ENCODE measurements around the gene GNG12. TPM values are rescaled to one million over a fixed set of nuclear protein-coding genes. Genes with fewer than 3 reads are reported as not detected.

Gene GNG12
- total and polyA plus RNA-seq, 4 experiments from 2014 or later = not detected

- ChIA-PET POLR2A (ENCODE audit: partially characterized antibody) (no interaction called here), CTCF (ENCODE audit: partially characterized antibody) (interaction anchor here (2.7 kb wide), 1 partner anchor 10 kb away, joined by 10 read pairs; no protein-coding TSS in a partner anchor)
- peak overlapping the region in 1 of 8 donors; percentile 21 for H3K4me3 Mint-ChIP-seq
- intact Hi-C loops (cut with micrococcal nuclease) = no loop called here
- no peaks in the 10 kb centered on the region for H3K36me3 ChIP-seq (ENCODE audit: insufficient read depth, low read length)
- H3K4me1 Mint-ChIP-seq = peaks cover 0 to 8% (median 2%) of the 10 kb centered on the region in 4 donors
- H3K27ac Mint-ChIP-seq = no peak overlapping the region
- H3K27me3 ChIP-seq (ENCODE audit: insufficient read depth, low read length) = no peaks in the 10 kb centered on the region
- H3K36me3 Mint-ChIP-seq = no peaks in the 10 kb centered on the region
- H3K27me3 Mint-ChIP-seq = peaks cover 3 to 14% of the 10 kb centered on the region in 2 donors
- no peaks in the 10 kb centered on the region for H3K9me3 Mint-ChIP-seq
- H3K27ac ChIP-seq (ENCODE audit: low read depth, low read length) = no peak overlapping the region
- no peaks in the 10 kb centered on the region for H3K9me3 ChIP-seq (ENCODE audit: control insufficient read depth in 1 of 2, low read length in 2 of 2)
- no peak overlapping the region for H3K4me3 ChIP-seq (ENCODE audit: low read length in 2 of 2)
- DNase-seq = no peak
- H3K4me1 ChIP-seq (ENCODE audit: insufficient read depth, low read length) = no peaks in the 10 kb centered on the region
These were observed 85.4 kb downstream of the GNG12 start for GRCh38 chr1:67747671-67748546.

- no peak overlapping the region for H3K4me3 ChIP-seq (ENCODE audit: low read length in 2 of 2)
- POLR2A ChIA-PET (ENCODE audit: partially characterized antibody) = no interaction called here
- no peaks in the 10 kb centered on the region for H3K4me1 ChIP-seq (ENCODE audit: insufficient read depth, low read length)
These were observed 87.2 kb downstream of the GNG12 start for GRCh38 chr1:67745875-67746698.

GRCh38 chr1:67743072-67743725 lies 90.1 kb downstream of the GNG12 start:
- H3K27me3 Mint-ChIP-seq = peaks cover 3 to 12% of the 10 kb centered on the region in 2 donors
- no peaks in the 10 kb centered on the region for H3K4me1 ChIP-seq (ENCODE audit: insufficient read depth, low read length)
- no peak for DNase-seq
- no peaks in the 10 kb centered on the region for H3K36me3 ChIP-seq (ENCODE audit: insufficient read depth, low read length)
- no peaks in the 10 kb centered on the region for H3K9me3 Mint-ChIP-seq
- no peaks in the 10 kb centered on the region for H3K27me3 ChIP-seq (ENCODE audit: insufficient read depth, low read length)
- peaks cover 0 to 2% (median under 1%) of the 10 kb centered on the region in 4 donors for H3K4me1 Mint-ChIP-seq
- intact Hi-C loops (cut with micrococcal nuclease) = no loop called here
- H3K4me3 ChIP-seq (ENCODE audit: low read length in 2 of 2) = no peak overlapping the region
- CTCF ChIA-PET (ENCODE audit: partially characterized antibody) = interaction anchor here (0.9 to 8.9 kb wide), 6 partner anchors 11 to 182 kb away, joined by 3 to 50 read pairs (median 3); partner anchors contain the start of gene GADD45A
- H3K27ac Mint-ChIP-seq = no peak overlapping the region
- no peaks in the 10 kb centered on the region for H3K36me3 Mint-ChIP-seq
- POLR2A ChIA-PET (ENCODE audit: partially characterized antibody) = interaction anchor here (0.6 to 1.1 kb wide), 3 partner anchors 10 to 1407 kb away, joined by 3 to 4 read pairs (median 3); no protein-coding TSS in a partner anchor
- no peaks in the 10 kb centered on the region for H3K9me3 ChIP-seq (ENCODE audit: control insufficient read depth in 1 of 2, low read length in 2 of 2)
- H3K4me3 Mint-ChIP-seq = no peak overlapping the region
- no peak overlapping the region for H3K27ac ChIP-seq (ENCODE audit: low read depth, low read length)

More at GRCh38 chr1:67745875-67746698, 87.2 kb downstream of the GNG12 start:
- Mint-ChIP-seq H3K9me3 (no peaks in the 10 kb centered on the region), H3K4me1 (peaks cover 0 to 8% (median 2%) of the 10 kb centered on the region in 4 donors), H3K27ac (no peak overlapping the region), H3K36me3 (no peaks in the 10 kb centered on the region), H3K4me3 (no peak overlapping the region), H3K27me3 (peaks cover 3 to 14% of the 10 kb centered on the region in 2 donors)
- no peak for DNase-seq
- Histone ChIP-seq H3K9me3 (ENCODE audit: control insufficient read depth in 1 of 2, low read length in 2 of 2) (no peaks in the 10 kb centered on the region), H3K27ac (ENCODE audit: low read depth, low read length) (no peak overlapping the region), H3K27me3 (ENCODE audit: insufficient read depth, low read length) (no peaks in the 10 kb centered on the region), H3K36me3 (ENCODE audit: insufficient read depth, low read length) (no peaks in the 10 kb centered on the region)
- CTCF ChIA-PET (ENCODE audit: partially characterized antibody) = interaction anchor here (1.2 to 8.9 kb wide), 5 partner anchors 9 to 20 kb away, joined by 3 to 50 read pairs (median 6); no protein-coding TSS in a partner anchor
- intact Hi-C loops (cut with micrococcal nuclease) = no loop called here

- Histone ChIP-seq H3K4me3 (ENCODE audit: low read length in 2 of 2) (no peak overlapping the region), H3K9me3 (ENCODE audit: control insufficient read depth in 1 of 2, low read length in 2 of 2) (no peaks in the 10 kb centered on the region), H3K4me1 (ENCODE audit: insufficient read depth, low read length) (peaks cover 3% of the 10 kb centered on the region), H3K27me3 (ENCODE audit: insufficient read depth, low read length) (no peaks in the 10 kb centered on the region), H3K27ac (ENCODE audit: low read depth, low read length) (no peak overlapping the region), H3K36me3 (ENCODE audit: insufficient read depth, low read length) (no peaks in the 10 kb centered on the region)
- no peak overlapping the region for H3K4me3 Mint-ChIP-seq
- peaks cover under 1 to 1% (median under 1%) of the 10 kb centered on the region in 4 donors for H3K4me1 Mint-ChIP-seq
- no peak overlapping the region for H3K27ac Mint-ChIP-seq
- no peaks in the 10 kb centered on the region for H3K36me3 Mint-ChIP-seq
- peaks cover 2 to 10% of the 10 kb centered on the region in 2 donors for H3K27me3 Mint-ChIP-seq
- ChIA-PET CTCF (ENCODE audit: partially characterized antibody) (interaction anchor here (1.0 to 8.9 kb wide), 5 partner anchors 10 to 185 kb away, joined by 3 to 50 read pairs (median 3); no protein-coding TSS in a partner anchor), POLR2A (ENCODE audit: partially characterized antibody) (interaction anchor here (2.1 kb wide), 1 partner anchor 56 kb away, joined by 10 read pairs; the partner anchor contains the start of gene GADD45A)
- no peaks in the 10 kb centered on the region for H3K9me3 Mint-ChIP-seq
- intact Hi-C loops (cut with micrococcal nuclease) = no loop called here
- DNase-seq = no peak
These were observed 91.5 kb downstream of the GNG12 start for GRCh38 chr1:67741736-67742135.

- H3K9me3 ChIP-seq (ENCODE audit: control insufficient read depth in 1 of 2, low read length in 2 of 2) = no peaks in the 10 kb centered on the region
- CTCF ChIA-PET (ENCODE audit: partially characterized antibody) = interaction anchor here (1.0 to 8.9 kb wide), 5 partner anchors 9 to 184 kb away, joined by 3 to 50 read pairs (median 3); no protein-coding TSS in a partner anchor
- no peak for DNase-seq
- intact Hi-C loops (cut with micrococcal nuclease) = no loop called here
- no peaks in the 10 kb centered on the region for H3K36me3 ChIP-seq (ENCODE audit: insufficient read depth, low read length)
- Mint-ChIP-seq H3K27me3 (peaks cover 2 to 8% of the 10 kb centered on the region in 2 donors), H3K27ac (no peak overlapping the region), H3K4me1 (peaks cover 6 to 7% (median 7%) of the 10 kb centered on the region in 4 donors), H3K9me3 (no peaks in the 10 kb centered on the region), H3K4me3 (no peak overlapping the region), H3K36me3 (no peaks in the 10 kb centered on the region)
- H3K27ac ChIP-seq (ENCODE audit: low read depth, low read length) = no peak overlapping the region
- peaks cover 9% of the 10 kb centered on the region for H3K4me1 ChIP-seq (ENCODE audit: insufficient read depth, low read length)
- POLR2A ChIA-PET (ENCODE audit: partially characterized antibody) = interaction anchor here (2.1 kb wide), 1 partner anchor 56 kb away, joined by 10 read pairs; the partner anchor contains the start of gene GADD45A
- H3K27me3 ChIP-seq (ENCODE audit: insufficient read depth, low read length) = no peaks in the 10 kb centered on the region
- H3K4me3 ChIP-seq (ENCODE audit: low read length in 2 of 2) = no peak overlapping the region
These were observed 92.1 kb downstream of the GNG12 start for GRCh38 chr1:67741121-67741520.

GRCh38 chr1:67740543-67740942 lies 92.7 kb downstream of the GNG12 start:
- CTCF ChIA-PET (ENCODE audit: partially characterized antibody) = interaction anchor here (1.0 to 8.9 kb wide), 5 partner anchors 8 to 184 kb away, joined by 3 to 50 read pairs (median 3); partner anchors contain the start of gene GADD45A
- peaks cover 11 to 13% (median 12%) of the 10 kb centered on the region in 4 donors for H3K4me1 Mint-ChIP-seq

More at GRCh38 chr1:67740543-67740942, 92.7 kb downstream of the GNG12 start:
- Histone ChIP-seq H3K27ac (ENCODE audit: low read depth, low read length) (no peak overlapping the region), H3K9me3 (ENCODE audit: control insufficient read depth in 1 of 2, low read length in 2 of 2) (no peaks in the 10 kb centered on the region), H3K4me3 (ENCODE audit: low read length in 2 of 2) (no peak overlapping the region), H3K36me3 (ENCODE audit: insufficient read depth, low read length) (no peaks in the 10 kb centered on the region), H3K4me1 (ENCODE audit: insufficient read depth, low read length) (peaks cover 15% of the 10 kb centered on the region), H3K27me3 (ENCODE audit: insufficient read depth, low read length) (no peaks in the 10 kb centered on the region)
- peaks cover 2 to 6% of the 10 kb centered on the region in 2 donors for H3K27me3 Mint-ChIP-seq
- intact Hi-C loops (cut with micrococcal nuclease) = no loop called here
- H3K36me3 Mint-ChIP-seq = no peaks in the 10 kb centered on the region
- POLR2A ChIA-PET (ENCODE audit: partially characterized antibody) = interaction anchor here (2.1 kb wide), 1 partner anchor 55 kb away, joined by 10 read pairs; the partner anchor contains the start of gene GADD45A
- no peaks in the 10 kb centered on the region for H3K9me3 Mint-ChIP-seq
- no peak overlapping the region for H3K4me3 Mint-ChIP-seq
- no peak overlapping the region for H3K27ac Mint-ChIP-seq
- DNase-seq = no peak

All from CD4-positive, alpha-beta memory T cell (primary cell).